Measurements from ENCODE around the gene INPP4B.

DNA sequence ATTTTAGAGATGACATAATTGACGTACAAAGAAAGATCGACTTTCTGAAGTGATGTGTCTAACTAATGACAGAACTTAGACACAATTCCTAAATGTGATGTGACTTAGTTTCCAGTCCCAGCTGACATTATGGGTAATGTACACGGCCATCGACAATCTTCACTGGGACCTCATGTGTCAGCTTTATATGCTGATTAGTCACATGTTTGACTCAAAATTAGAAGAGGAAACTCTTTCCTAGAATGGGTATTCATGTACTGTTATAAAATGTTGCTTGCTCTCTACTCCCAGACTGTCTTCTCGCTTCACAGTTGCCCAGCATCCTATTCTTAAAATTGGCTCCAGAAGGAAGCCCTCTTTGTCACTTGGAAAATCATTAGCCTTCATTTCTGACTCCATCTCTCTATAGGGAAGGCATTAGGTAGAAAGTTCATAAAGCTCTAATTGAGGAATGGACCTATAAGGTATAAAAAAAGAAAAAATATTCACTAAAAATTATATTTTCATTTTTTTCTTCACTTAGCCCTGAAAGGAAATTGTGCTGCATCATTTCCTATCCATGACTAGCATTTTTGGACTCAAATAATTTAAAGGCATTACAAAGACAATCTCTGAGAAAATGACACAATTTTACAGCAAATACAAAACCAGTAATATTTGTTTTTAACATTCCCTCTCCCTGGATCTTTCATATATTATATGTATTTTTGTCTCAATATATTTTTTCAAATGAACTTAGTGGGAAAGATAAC lies 554.6 kb downstream of the INPP4B start:
- TF ChIP-seq, protein P1, sequence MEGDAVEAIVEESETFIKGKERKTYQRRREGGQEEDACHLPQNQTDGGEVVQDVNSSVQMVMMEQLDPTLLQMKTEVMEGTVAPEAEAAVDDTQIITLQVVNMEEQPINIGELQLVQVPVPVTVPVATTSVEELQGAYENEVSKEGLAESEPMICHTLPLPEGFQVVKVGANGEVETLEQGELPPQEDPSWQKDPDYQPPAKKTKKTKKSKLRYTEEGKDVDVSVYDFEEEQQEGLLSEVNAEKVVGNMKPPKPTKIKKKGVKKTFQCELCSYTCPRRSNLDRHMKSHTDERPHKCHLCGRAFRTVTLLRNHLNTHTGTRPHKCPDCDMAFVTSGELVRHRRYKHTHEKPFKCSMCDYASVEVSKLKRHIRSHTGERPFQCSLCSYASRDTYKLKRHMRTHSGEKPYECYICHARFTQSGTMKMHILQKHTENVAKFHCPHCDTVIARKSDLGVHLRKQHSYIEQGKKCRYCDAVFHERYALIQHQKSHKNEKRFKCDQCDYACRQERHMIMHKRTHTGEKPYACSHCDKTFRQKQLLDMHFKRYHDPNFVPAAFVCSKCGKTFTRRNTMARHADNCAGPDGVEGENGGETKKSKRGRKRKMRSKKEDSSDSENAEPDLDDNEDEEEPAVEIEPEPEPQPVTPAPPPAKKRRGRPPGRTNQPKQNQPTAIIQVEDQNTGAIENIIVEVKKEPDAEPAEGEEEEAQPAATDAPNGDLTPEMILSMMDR (IDR thresholded peaks at IDR 0.05): no peak
- TF ChIP-seq EZH2 (IDR thresholded peaks at IDR 0.05; ENCODE audit: borderline replicate concordance, insufficient read depth, low read depth, low read length, poor library complexity, severe bottlenecking): no peak

Data from B cell (primary cell).